GM18909 (cell line): Measurements from ENCODE around the gene SNX22.

Source experiments
- ATAC-seq: cut with Tn5 transposase; IDR thresholded peaks from one replicate; pipeline ENCODE4 v1.9.1; 2021; ENCODE audit warnings: mild to moderate bottlenecking; ENCODE audit not compliant: unreplicated experiment, poor library complexity

SNX22 gene

DNA sequence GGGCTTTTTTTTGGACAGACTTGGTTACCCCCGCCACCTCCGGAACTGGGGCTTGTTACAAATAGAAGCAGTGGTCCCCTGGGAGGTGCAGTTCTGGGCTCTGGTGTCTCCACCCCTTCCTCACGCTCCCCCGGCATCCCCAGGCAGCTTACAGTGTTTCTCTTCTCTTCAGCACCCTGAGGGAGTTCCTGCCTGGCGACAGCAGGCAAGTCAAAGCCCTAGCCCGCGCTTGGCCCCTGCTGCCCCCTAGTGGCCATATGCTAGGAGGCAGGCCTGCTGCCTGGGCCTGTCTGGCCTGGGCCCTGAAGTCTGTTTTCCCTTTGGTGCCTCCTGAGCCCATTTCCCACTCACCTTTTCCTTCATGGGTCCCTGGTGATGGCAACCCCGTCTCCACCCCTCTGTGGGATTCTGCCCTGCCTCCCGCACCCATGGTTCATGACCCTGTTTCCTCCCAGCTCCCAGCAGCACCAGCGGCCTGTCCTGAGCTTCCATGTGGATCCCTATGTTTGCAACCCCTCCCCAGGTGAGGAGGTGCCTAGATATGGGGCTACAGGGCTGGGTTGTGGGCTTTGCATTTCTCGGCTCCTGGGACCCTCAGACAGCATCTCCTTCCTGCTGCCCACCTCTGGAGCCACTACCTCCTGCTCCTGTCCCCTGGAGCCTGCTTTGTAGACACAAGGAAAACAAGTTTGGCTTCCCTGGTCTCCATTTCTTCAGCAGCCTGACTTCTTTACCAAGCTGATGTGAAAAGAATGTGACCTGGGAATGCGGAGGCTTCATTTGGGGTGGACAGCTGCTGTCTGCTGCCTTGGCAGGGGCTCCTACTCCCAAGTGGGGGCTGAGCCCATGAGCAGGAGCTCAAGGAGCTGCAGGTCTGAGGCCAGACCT, 2.2 kb downstream of the SNX22 start:
- ATAC-seq, result peak; percentile 61

DNA sequence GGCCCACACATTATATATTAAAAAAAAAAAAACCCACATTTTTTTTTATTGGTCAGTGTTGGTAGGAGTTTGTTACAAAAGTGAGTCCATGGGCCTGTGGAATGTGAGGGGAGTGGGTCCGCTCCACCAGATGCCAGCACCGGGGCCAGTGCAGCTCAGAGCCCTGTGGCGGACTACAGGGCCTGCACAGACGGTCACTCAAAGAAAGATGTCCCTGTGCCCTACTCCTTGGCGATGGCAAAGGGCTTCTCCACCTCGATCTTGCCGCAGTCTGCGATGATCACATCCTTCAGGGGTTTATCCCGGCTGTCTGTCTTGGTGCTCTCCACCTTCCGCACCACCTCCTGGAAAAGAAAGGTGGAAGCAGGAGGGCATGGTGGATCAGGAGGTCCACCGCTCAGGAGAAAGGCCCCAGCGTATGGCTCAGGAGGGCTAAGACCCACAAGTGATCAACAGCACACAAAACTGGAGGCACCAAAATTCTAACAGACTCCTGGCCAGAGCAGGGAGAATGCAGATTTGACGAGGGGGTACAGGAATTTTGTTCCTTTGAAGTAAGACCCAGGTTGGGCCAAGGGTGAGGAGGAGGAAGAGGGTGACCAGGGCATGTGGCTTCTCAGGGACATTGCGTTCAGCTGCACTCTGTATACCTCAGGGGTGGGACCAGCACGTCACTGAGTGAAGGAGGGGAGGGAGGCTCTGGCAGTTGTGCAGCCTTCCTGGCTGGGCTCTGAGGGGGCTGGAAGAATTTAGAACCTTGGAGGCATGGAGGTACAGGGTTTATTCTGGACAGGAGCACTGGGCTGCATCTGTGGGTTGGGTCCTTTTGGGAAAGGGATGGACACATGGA, 4.5 kb downstream of the SNX22 start:
- no peak for ATAC-seq

DNA sequence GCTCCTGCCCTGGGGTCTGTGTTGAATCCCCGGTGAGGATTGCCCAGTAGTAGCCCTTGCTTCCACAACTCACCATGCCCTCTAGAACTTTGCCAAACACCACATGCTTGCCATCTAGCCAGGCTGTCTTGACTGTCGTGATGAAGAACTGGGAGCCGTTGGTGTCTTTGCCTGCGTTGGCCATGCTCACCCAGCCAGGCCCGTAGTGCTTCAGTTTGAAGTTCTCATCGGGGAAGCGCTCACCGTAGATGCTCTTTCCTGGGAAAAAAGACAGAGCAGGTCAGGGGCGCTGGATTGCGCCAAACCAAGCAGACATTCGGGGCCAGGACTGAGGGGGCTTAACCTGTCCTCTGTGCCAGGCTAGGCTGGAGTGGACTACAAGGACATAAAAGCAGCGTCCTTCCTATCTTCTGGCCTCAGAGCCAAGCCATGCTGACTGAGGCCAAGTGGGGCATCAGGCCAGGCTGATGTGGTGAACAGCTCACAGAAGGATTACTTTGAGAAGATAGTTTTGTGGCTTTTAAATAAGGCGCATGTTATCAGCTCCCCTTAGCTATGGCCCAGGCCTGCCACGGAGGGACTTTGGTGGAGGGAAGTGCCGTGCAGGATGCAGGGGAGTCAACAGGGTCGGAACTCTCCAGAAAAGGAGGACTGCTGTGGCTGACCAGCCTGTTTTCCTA, 5.3 kb downstream of the SNX22 start:
- ATAC-seq, result no peak

DNA sequence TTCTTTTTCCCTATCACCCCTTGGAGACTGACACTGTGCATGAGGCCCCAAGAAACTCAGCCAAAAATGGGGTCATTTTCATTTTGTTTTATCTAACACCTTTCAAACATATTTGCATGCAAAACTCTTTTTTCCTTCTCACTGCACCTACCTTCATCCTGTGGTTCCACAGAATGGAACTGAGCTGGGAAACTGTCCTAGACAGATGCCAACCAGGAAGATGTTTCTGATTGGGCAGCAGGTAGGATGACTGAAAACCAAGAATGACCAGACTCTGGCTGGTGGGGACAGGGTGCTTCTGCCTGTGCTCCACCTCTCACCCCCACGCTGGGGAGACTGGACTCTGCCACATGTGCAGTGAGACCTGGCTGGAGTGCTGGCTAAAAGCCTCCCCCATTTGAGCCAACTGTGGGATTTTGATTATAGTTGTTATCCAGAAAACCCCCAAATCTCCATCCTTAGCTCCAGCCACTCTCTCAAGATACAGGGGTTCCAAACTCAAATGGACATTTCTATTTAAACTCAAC, 6.1 kb downstream of the SNX22 start:
- ATAC-seq, result no peak

DNA sequence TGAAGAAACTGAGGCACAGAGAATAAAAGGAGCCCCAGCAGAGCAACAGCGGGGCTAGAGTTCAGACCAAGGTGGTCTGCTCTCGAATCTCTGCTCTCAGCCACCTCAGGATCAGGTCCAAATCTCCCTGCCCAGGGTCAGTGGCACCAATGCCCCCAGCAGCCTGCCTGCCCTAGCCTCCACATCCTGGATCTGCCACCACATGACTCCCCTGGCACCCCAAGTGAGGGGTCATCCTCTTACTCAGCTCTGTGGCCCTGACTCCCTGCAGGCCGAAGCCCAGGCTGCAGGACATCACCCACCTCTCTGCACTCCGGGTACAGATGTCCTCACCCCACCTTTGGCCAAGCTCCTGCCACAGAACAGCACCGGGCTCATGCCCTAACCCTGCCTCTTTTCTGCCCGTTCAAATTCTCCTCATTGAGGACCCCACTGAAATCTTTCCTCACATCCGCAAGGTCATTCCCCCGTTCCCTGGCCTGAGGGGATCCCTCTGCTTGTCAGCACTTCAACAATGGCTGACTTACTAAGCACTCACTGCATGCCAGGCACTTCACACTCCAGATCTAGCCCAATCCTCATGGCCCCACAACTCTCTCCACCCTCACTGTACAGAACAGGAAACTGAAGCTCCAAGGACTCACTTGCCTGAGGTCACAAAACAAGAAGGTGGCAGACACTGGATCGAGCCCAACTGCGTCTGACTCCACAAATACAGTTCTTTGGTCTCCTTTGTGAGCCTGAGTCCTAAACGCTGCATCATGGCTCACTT, 7.0 kb downstream of the SNX22 start:
- ATAC-seq, result no peak

DNA sequence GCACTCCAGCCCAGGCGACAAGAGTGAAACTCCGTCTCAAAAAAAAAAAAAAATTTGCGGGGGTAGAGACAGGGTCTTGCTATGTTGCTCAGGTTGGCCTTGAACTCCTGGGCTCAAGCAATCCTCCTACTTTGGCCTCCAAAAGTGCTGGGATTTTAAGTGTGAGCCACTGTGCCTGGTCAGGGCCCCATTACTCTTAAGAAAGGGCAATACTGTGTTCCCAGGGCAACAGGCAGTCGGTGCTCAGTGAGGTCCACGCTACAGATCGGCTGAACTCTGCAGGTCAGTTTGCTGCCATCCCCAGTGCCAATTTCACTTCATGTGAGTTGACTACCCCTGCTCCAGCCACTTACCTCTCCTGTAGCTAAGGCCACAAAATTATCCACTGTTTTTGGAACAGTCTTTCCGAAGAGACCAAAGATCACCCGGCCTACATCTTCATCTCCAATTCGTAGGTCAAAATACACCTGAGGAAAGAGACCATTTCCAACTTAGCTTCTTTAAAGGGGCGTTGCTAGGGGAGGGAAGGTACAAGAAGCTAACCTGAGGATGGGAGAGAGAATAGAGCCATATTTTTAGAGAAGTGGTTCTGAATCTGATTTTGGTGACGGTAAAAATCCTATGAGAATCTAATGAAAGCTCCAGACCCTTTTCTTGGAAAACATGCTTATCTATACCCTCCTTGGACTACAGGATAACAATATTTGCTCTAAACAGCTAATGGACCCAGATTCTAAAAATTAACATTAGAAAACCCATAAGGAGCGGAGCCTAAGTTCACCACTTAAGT, 10.4 kb downstream of the SNX22 start:
- no peak for ATAC-seq

DNA sequence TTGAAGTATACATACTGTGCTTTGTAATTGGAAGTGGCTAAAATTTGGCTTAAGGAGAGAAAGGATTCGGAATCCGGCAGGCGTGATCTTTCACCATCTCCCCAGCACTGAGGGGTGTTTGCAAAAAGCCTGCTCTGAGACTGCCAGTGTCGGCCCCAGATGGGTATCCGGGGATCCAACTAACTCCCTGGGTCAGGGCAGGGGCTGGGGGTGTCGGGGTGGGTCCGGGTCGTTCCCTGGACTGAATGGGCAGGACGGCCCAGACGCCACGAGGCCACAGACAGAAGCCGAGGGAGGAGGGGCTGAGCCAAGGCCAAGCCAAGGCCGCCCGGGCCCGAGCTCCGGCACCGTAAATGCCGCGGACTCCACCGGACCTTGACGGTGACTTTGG, 10.9 kb downstream of the SNX22 start:
- peak; percentile 23 for ATAC-seq

DNA sequence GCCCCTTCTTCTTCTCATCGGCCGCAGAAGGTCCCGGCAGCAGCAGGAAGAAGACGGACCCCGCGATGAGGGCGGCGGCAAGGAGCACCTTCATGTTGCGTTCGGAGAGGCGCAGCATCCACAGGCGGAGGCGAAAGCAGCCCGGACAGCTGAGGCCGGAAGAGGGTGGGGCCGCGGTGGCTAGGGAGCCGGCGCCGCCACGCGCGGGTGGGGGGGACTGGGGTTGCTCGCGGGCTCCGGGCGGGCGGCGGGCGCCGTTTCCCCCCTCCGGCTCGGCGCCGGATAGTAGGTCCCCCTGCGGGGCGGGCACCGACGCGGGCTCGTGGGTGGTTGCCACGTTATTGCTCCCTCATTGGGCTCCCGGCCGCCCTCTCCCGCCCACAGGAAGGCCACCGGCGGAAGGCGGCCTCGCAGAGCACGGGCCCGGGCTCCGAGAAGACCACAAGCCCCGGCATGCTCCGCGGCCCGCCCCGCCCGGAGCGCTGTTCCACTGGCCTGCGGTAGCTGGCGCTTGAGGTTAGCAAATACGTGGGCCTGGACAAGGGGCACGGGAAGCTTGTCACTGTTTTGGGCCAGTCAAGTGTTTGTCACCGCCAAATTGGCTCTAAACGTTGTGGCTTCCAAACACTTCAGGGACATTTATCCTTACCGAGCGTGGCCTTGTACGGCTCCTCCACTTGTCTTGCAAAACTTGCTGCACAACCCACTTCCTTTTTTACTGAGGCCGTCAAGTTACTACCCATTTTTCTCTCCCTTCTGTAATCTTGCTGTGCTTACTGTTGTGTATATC, 11.5 kb downstream of the SNX22 start, which contains the start of gene PPIB:
PPIB (minus strand) TSS at position 154 of the 790 bp plus-strand sequence; CDS start at position 118, 36 bp downstream.
- ATAC-seq, result peak; percentile 93

DNA sequence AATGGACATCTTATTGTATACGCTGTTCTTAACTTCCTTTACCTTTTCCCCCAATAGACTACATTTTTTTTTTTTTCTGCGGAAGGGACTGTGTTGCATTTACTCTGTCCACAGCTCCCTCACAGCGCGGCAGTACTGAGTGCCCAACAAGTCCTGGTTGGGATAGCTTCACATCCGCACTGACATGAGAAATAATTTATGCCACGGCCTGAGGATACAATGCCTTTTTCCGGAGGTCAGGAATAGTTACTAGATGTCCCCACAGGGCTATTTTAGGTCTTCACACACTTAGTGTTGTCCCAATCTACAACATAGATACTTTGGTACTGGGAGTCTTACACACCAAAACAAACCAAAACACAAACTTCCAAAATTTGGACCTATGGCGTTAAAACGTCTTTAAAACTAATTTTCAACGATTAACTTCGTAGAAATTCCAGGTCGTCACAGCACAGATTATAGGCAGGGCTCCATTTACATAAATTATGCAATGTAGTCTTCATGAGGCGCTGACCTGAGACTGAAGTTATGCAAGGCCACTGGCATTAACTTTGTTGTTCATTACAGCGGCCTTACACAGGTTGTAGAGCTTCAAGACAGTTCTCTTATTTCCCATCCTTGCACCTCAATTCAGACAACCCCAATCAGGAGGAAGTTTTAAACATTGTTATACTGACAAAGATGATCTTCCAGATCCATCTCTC, 12.3 kb downstream of the SNX22 start:
- ATAC-seq, result peak; percentile 3

DNA sequence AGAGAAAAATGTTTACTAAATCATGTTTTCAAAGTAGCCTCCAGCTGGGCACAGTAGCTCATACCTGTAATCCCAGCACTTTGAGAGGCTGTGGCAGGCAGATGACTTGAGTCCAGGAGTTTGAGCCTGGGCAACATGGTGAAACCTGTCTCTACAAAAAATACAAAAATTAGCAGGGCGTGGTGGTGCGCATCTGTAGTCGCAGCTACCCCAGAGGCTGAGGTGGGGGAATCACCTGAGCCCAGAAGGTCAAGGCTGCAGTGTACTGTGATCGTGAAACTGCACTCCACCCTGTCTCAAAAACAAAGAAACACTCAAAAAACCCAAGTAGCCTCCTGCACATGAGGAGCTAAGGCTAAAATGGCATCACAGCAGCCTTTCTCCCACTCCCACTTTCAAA, 12.9 kb downstream of the SNX22 start:
- no peak for ATAC-seq

DNA sequence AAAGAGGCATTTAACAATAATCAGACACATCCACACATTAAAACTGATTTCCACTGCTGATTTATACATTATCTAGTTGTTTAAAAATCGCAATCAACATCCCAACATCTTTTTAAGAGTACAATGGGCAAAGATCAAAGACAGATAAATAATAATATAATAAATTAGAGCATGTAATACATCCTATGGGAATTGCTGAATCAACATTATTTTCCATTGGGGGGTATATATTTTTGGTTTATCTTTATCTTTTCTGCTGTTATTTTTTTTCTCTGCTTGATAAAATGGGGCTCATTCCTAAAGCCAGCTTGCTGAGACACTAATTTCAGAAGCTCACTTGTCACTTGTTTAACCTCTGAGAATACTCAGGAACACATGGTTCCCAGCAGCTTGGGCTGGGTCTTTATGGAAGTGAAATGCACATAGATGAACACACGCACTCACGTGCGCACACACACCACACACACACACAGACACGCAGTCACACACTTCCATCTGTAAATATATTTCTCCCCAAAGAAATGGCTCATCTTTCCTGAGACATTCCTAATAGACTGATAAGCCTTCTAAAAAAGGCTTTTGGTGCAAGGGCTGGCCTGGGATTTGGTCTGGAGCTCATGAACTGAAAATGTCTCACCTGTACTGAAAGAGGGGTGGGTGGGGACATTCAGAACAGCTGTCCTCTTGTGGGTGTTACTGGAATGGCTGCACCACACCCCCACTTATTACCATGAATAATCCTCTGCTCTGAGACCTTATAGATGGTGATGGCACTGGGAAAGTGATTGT, 14.8 kb downstream of the SNX22 start:
- ATAC-seq, result no peak

DNA sequence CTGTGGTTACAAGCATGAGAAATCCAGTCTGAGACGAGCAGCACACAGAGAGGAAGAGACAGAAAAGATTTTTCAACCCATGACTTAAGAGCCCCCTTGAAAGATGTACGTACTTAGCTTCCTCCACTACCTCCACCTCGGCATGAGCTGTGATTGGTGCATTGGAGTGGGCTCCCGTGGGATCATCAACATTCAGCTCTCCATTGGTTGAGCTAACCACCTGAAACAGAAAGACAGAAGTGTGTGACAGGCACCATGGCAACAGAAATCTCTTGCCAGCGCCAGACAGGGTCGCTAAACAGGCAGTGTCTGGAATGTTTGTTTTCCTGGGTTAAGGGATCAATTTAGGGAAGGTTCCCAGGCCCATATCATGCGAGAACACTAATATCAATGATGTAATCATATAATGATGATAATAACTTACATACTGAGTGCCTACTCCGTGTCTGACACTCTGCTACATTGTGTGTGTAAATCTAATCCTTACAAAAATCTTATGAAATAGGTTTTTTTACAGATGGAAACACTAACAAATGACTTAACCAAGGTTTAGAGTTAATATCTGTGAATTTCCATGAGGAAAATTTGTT, 28.8 kb downstream of the SNX22 start:
- ATAC-seq, result peak; percentile 36

DNA sequence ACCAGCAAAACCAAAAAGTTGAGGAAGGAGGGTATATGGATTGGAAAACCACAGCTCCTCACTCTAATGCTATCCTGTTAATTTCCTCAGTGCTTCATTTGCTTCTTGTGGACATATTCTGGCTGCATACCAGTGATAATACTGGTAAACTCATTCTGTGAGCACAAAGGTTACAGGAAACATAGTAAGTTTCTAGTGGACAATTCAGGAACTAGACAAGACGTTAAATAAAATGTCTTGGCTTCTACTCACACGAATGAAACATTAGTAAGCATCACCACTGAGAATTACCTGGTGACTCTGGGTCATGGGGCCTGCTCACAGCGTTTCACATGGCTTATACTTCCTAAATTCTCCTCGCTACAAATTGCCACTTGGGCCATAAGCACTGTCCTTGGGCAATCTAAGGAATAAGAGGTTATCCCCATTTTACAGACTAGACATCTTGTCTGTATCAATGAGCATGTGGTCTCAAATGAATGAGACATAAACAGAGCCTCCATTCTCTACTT, 31.4 kb downstream of the SNX22 start:
- no peak for ATAC-seq

DNA sequence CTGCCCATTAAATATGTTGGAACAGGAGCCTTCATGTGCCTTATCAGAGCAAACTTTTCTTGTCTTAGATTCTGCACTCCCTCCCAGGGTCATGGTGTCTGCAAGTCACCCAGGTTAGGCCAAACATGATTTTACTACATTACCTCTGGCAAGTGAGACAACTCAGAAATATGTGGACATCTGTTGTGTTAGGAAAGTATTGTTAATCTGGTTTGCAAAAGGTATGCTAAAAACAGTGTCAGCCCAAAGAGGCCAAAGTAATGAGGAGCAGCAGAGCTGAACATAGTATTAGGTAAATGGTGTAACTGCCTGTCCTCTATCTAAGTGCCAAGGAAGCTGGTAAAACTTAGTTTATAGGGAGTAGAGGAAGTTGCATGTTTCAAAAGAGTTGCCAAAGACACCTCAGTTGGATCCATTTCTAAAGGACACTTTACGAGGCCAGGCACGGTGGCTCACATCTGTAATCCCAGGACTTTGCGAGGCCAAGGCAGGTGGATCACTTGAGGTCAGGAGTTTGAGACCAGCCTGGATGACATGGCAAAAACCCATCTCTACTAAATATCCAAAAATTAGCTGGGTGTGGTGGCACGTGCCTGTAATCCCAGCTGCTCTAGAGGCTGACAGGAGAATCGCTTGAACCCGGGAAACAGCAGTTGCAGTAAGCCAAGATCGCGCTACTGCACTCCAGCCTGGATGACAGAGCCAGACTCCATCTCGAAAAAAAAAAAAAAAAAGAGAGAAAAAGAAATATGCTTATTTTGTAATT, 33.8 kb downstream of the SNX22 start:
- no peak for ATAC-seq

DNA sequence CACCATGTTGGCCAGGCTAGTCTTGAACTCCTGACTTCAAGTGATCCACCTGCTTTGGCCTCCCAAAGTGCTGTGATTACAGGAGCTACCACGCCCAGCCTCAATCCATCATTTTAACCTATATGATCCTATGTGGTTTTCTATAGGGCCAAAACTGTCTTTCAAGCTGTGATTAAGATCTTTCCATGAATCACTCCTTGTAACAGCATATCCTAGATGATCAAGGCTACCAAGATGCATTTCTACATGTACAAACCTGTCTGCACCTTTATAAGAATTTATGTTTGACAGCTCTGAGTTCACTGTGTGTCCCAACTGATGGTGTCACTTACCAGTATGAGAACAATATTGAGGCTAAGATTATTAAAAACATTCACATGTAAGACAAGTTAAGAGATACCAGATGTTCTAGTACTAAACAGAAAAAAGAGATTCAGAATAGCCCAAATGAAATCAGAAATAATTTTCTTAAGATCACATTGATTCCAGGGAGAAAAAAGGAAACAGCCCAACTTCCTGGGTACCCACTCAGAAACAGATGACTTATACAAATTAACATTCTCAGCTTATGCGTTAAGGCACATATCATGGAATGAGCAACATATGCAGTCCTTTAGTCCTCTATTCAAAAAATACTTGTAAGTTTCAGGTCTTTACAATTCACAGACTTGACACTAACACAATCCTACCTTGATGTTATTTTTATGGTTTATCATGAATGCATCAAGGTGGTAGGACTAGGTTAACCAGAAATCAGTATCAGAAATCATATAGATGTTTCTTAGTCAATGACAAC, 36.1 kb downstream of the SNX22 start:
- no peak for ATAC-seq
